HepG2 (cell line): ENCODE measurements around the gene RPP25L. TPM values are rescaled to one million over a fixed set of nuclear protein-coding genes. Genes with fewer than 3 reads are reported as not detected.

ENCODE experiments used
- ATF2 ChIP-seq: sonication (generic); formaldehyde crosslinking; IDR thresholded peaks from 2 replicates; pipeline ENCODE4 v1.4.0; 2020; ENCODE audit warnings: missing genetic modification reagents
- FOXA1 ChIP-seq, 2 experiments: fragments of 450-650 bp in 1 of 2; sonication (generic) in 1 of 2; formaldehyde crosslinking in 1 of 2; IDR thresholded peaks; 2 replicates each; pipeline versions ENCODE4 v1.4.0 to v1.6.1; 2016 to 2020; ENCODE audit warnings: missing genetic modification reagents in 1 of 2
- FOXP4 ChIP-seq: sonication (generic); formaldehyde crosslinking; IDR thresholded peaks from 2 replicates; pipeline ENCODE4 v1.4.0; 2020; ENCODE audit warnings: missing genetic modification reagents
- NFKBIZ ChIP-seq: IDR thresholded peaks from 2 replicates; pipeline ENCODE4 v1.6.1; 2018; ENCODE audit warnings: missing genetic modification reagents, missing compliant biosample characterization
- PAXIP1 ChIP-seq: sonication (generic); formaldehyde crosslinking; conservative IDR thresholded peaks from 2 replicates; pipeline ENCODE4 v1.4.0; 2020; ENCODE audit warnings: mild to moderate bottlenecking, missing genetic modification reagents, moderate library complexity
- REST ChIP-seq, 2 experiments: IDR thresholded peaks; 2 replicates each; pipeline ENCODE4 v1.6.1; 2011 to 2012; ENCODE audit warnings: low read length in 2 of 2, borderline replicate concordance in 1 of 2, low read depth in 1 of 2, mild to moderate bottlenecking in 1 of 2, moderate library complexity in 1 of 2
- TBX3 ChIP-seq: fragments of 450-650 bp; IDR thresholded peaks from 2 replicates; pipeline ENCODE4 v1.6.1; 2017; ENCODE audit warnings: antibody characterized with exemption, mild to moderate bottlenecking, inconsistent platforms, borderline replicate concordance
- ZFP90 ChIP-seq: sonication (generic); formaldehyde crosslinking; IDR thresholded peaks from 2 replicates; pipeline ENCODE4 v1.8.0; 2022; ENCODE audit warnings: missing genetic modification reagents, mild to moderate bottlenecking, inconsistent platforms, borderline replicate concordance
- ZNF232 ChIP-seq: sonication (generic); formaldehyde crosslinking; IDR thresholded peaks from 2 replicates; pipeline ENCODE4 v1.4.0; 2020; ENCODE audit warnings: missing genetic modification reagents, borderline replicate concordance
- ZNF253 ChIP-seq: sonication (generic); formaldehyde crosslinking; IDR thresholded peaks from 2 replicates; pipeline ENCODE4 v1.8.0; 2022; ENCODE audit warnings: mild to moderate bottlenecking, missing genetic modification reagents, borderline replicate concordance
- ZNF260 ChIP-seq: sonication (generic); formaldehyde crosslinking; IDR thresholded peaks from 2 replicates; pipeline ENCODE4 v1.4.0; 2020; ENCODE audit warnings: missing genetic modification reagents, low read depth, mild to moderate bottlenecking, borderline replicate concordance
- ZNF337 ChIP-seq: sonication (generic); formaldehyde crosslinking; IDR thresholded peaks from 2 replicates; pipeline ENCODE4 v1.5.1; 2020; ENCODE audit warnings: missing genetic modification reagents, low read depth, mild to moderate bottlenecking, borderline replicate concordance
- ZNF441 ChIP-seq: sonication (generic); formaldehyde crosslinking; IDR thresholded peaks from 2 replicates; pipeline ENCODE4 v1.7.0; 2021; ENCODE audit warnings: missing genetic modification reagents, borderline replicate concordance
- ZNF792 ChIP-seq: IDR thresholded peaks from 2 replicates; pipeline ENCODE4 v1.6.1; 2016
- ZNF891 ChIP-seq: sonication (generic); formaldehyde crosslinking; IDR thresholded peaks from 2 replicates; pipeline ENCODE4 v1.5.0; 2020; ENCODE audit warnings: mild to moderate bottlenecking, missing genetic modification reagents
- polyA plus RNA-seq, 8 experiments: library from polyadenylated mRNA; depleted of rRNA in 3 of 8; stranded (reverse) in 7 of 8; unstranded in 1 of 8; fragments of >200 nt; fragmentation: Illumina TruSeq in 4 of 8; extraction: Trizol in 4 of 8; gene quantifications; 2 replicates each; pipeline versions ENCODE4 v1.2.1 to v1.2.3, GENCODE V29; 2011 to 2016; ENCODE audit warnings: low read depth in 4 of 8, missing spikeins in 1 of 8, mixed read lengths in 1 of 8; ENCODE audit not compliant: insufficient read depth in 1 of 8
- total RNA-seq, 5 experiments: library from RNA; depleted of rRNA; stranded (reverse); fragments of >200 nt; fragmentation: Illumina TruSeq; extraction: Trizol; gene quantifications; 2 replicates each; pipeline ENCODE4 v1.2.3, GENCODE V29; 2016; ENCODE audit warnings: low read depth in 1 of 5

Gene RPP25L
- total and polyA plus RNA-seq, 2 of the 13 experiments (the other 11 are each of a cell fraction or from before 2014, with no cell fraction given), result 24.5 to 27.3 TPM

- TF ChIP-seq ZFP90 (CRISPR knock-in tag), result 0 out of 2 replicates have a peak, but pooled peaks have one; percentile 40
- TF ChIP-seq NFKBIZ (CRISPR knock-in tag), result 0 out of 2 replicates have a peak, but pooled peaks have one; percentile 17
- no peak for TF ChIP-seq ZNF253 (CRISPR knock-in tag)
- no peak for TF ChIP-seq ZNF337 (CRISPR knock-in tag)
- TF ChIP-seq PAXIP1 (CRISPR knock-in tag), result no peak
- no peak for TF ChIP-seq ZNF891 (CRISPR knock-in tag)
- TF ChIP-seq REST (IDR thresholded peaks at IDR 0.05; ENCODE audit: borderline replicate concordance in 1 of 2, low read depth in 1 of 2, low read length in 2 of 2), result 0 out of 4 replicates have a peak, but pooled peaks of 1 of the 2 experiments have one; percentile 0
- TF ChIP-seq ZNF441 (CRISPR knock-in tag), result no peak
- no peak for TF ChIP-seq FOXA1 (IDR thresholded peaks at IDR 0.05)
- no peak for TF ChIP-seq FOXA1 (CRISPR knock-in tag; IDR thresholded peaks at IDR 0.05)
- no peak for TF ChIP-seq TBX3
- TF ChIP-seq ATF2 (CRISPR knock-in tag), result no peak
- 0 out of 2 replicates have a peak, but pooled peaks have one; percentile 10 for TF ChIP-seq FOXP4 (CRISPR knock-in tag)
- no peak for TF ChIP-seq ZNF792
- peak; percentile 4; the same call in 1 of the 2 replicates for TF ChIP-seq ZNF232 (CRISPR knock-in tag)
- TF ChIP-seq ZNF260 (CRISPR knock-in tag), result no peak
These were observed 566 bp downstream of the RPP25L start (continued) for GRCh38 chr9:34611251-34611810.
